HG02981 (cell line): ENCODE results near the gene AURKAIP1.
A peak's percentile ranks its signal among the peaks of the same experiment; 100 is the strongest.

Experiments used
- ATAC-seq: cut with Tn5 transposase; IDR thresholded peaks from one replicate; pipeline ENCODE4 v1.9.1; 2021; ENCODE audit warnings: mild to moderate bottlenecking, moderate library complexity; ENCODE audit not compliant: unreplicated experiment

The AURKAIP1 gene

DNA sequence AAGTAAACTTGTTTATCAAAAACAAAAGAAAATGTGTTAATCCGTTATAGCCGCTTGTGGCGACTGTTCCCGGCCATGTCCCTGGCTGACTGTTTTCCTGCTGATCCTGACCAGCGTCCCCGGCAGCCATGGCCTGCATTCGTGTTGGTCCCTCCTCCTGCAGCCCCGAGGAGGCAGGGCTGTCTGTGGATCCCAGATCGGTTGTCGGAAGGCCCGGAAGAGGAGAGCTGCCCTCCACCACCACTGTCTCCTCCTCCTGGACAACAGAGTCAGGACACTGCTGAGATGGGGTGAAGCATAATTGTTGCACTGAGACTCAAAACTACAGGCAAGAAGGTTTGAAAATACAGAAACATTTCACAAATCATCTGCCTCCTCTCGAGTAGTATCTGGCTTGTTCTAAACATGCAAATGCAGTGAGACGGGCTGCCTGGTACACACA lies 13.0 kb downstream of the AURKAIP1 start:
- no peak for ATAC-seq

DNA sequence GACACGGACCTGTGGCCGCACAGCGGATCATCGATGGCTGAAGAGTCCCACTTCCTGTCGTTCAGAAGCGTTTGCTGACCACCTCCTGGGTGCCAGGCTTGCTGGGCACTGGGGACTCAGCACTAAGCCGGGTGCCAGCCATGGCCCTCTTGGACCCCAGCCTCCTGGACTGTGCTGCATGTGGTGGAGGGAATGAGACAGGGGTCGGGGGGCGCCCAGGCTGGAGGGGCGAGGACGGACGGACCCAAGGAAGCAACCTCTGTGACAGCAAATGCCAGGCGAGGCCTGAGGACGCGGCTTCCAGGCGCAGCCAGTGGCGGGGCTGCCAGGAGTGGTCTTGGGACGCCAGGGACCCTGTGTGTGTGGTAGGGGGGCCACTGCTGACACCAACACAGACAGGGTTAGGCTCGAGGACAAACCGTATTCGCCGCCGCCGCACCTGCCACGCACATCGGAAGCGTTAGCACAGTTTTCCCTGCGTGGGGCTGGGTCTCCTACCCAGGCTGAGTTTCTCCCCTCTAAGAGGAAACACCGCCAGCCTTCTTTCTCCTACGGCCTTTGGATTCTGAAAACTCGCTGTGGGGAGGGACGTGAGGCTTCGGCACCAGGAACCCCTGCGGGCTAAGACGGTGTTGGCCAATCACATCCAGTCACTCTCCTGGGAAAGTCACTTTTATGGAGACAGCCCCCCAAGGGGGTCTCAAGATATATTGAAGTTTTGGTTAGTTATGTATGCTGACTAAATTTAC lies 13.6 kb downstream of the AURKAIP1 start:
- no peak for ATAC-seq

DNA sequence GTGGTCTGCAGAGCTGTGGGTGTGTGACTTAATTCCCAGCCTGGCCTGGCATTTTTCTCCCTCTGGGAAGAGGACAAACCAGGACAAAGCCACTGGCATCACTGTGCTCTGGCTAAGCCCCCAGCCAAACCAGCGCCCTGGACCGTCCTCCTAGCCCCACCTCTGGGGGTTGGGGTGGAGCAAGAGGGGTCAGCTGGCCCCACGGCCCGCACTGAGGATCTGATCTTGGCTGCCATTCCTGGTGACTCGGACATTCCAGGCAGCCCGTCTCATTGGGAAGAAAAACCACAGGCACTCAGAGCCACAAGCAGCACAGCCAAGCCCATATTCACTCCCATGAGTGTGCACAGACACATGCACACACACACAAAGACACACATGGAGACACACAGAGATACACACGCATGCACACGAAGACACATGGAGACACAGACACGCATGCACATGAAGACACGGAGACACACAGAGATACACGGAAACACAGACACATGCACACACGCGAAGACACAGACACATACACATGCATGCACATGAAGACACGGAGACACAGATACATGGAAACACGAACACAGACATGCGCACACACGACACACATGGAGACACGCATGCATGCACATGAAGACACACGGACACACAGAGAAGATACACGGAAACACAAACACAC lies 14.4 kb downstream of the AURKAIP1 start:
- ATAC-seq: no peak

DNA sequence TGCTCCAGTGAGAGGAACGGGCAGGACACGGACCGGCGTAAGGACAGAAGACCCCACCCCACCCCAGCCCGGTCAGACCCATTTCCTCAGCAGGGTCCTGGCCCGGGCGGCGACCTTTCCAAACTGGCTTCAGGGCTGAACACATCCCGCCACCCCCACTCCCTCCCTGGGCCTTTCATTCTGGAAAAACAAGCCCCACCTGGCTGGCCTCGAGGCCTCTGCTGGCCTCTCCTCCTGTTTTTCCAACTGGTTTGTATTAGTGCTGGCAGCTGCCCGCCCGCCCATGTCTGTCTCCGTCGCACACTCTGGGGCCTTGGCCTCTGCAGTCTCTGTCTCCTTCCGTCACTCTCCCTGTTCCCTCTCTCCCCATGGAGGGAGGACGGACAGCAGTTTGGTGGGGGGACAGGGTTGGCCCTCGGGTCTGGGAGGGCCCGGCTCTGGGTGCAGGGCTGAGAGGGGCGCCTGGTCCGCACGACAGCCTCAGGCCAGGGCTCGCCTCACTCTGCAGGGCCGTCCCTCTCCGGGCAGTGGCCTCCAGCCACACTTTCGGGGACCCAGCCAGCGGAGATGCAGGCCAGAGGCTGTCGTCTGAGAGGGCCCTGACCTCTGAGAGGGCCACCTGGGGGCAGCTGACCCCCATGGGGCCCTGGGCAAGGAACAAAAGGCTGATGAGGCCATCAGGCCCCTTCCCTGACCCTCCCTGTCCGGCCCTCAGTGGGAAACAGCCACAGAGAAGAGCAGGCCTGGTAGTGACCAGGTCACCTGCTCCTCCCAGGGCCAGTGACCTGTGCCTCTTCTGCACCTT lies 15.1 kb downstream of the AURKAIP1 start:
- ATAC-seq: no peak

DNA sequence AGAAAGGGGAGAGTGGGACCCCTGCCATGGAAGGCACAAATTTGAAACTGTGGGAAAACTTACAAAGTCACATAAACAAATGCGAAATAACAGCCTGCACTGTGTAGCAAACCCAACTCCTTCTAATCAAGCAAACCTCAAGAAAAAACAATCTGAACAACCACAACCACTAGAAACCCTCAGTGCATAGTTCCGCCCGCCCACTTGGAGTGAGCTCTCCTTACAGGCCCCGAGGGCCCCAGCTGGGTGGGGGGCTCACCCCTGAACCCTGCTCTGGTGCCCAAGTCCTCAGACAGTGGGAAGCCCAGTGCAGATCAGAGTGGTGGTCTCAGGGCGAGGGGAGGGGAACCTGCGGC lies 15.7 kb downstream of the AURKAIP1 start:
- ATAC-seq: no peak

DNA sequence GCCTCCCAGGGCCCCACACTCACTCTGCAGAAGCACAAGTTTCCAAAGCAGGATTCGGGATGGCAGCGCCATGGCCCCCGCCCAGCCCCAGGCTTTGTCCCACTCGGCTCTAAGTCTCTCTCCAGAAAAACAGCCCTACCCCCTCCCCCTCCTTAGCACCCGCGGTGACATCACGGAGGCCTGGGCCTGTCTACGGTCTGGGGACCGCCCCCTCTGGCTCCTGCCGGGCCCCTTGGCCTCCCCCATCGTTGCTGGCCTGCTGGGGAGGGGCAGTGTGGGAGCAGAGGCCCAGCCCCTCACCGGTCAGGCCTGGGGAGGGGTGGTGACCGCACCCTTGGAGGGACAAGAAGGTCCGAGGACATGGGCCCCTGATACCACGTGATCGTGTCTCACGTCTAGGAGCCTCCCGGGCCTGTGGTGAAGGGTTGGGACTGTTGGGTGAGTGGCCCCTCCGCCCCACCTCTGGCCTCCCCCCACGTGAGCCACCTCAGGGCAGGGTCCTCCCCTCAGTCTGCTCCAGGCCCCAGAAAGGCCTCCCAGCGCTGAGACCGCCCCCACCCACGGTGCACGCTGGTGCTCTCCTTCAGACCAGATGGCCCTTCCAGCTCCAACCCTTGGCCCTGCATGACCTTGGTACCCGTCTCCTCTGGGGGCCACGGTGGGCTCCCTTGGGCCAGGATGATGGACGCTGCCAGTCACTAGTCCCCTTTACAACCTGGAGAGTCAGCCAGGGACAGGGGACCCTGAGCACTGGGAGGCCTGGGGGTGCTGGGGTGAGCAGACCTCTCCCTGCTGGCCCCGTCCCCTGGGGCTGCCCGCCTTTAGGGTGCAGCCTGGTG lies 16.4 kb downstream of the AURKAIP1 start, which contains the start of gene MXRA8:
Gene MXRA8 (minus strand): TSS at position 123 of the 839 bp plus-strand sequence. CDS start 51 bp downstream, at position 72.
- ATAC-seq: no peak

DNA sequence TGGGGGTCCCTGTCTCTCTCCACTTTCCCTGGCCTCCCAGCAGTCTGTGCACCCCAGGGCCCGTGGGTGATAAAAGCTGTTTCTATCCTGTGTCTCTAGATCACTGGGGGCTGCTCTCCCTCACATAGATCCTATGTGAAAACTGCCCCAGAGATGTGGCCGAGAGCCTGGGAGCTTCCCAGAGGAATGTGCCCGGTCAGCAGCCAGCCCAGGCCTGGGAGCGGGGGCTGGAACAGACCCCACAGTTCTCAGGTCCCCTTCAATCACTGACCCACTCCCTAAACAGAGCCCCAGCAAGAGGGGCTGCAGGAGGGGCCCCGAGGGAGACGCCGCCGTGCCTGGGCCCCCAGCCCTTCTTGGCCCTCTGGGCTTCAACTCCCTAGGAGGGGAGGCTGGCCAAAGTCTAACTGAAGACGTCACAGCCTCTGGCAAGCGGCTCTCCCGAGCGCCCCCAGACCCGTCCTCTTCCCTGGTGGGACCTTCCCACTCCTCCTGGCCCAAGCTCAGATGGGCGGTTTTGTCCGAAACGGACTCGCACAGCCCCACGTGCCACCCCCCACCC lies 17.1 kb downstream of the AURKAIP1 start:
- ATAC-seq: no peak

DNA sequence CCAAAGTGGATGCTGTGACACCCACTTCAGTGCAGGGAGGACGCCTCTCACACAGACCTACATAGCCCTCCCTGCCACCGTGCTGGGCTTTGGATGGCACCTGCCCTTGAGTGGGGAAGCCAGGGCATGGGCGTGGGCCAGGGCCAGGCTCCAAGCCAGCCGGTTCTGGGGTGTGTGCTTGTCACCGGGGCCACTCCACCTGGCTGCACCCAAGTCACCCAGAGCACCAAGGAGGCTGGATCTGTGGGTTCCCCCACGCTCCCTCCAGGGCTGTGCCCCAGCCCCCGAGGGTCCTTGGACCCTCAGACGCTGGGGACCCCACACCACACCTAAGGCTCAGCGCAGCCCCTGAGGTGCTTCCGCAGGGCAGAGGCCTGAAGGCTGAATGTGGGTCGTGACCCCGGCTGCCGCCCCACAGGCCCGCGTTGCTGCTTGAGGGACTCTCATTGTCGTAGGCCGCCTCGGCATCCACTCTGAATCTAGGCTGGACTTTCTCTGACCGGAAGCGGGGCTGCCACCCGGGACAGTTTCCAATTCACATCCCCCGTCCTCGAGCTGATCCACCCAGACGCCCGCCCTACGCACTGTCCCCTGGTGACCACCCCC lies 18.1 kb downstream of the AURKAIP1 start:
- no peak for ATAC-seq

DNA sequence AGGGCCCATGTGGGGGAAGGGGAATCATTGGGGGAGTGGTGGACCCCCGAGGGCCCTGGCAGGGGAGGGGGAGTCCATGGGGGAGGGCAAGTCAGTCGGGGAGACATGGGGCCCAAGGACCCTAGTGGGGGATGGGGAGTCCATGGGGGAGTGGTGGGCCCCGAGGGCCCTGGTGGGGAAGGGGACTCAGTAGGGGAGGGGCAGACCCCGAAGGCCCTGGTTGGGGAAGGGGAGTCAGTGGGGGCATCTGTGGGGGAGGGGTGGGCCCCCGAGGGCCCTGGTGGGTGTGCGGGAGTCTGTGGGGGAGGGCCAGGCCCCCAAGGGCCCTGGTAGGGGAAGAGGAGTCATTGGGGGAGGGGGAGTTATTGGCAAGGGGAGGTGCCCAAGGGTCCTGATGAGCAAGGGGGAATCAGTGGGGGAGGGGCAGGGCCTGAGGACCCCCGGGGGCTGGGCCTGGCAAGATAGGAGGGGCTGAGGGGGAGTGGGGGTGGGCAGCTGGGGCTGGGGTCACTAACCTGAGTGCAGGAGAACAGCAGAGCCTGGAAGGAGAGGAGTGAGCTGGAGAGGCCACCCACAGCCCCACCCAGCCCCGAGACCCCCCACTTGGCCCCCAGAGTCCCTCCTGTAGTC lies 18.7 kb downstream of the AURKAIP1 start:
- ATAC-seq: no peak

DNA sequence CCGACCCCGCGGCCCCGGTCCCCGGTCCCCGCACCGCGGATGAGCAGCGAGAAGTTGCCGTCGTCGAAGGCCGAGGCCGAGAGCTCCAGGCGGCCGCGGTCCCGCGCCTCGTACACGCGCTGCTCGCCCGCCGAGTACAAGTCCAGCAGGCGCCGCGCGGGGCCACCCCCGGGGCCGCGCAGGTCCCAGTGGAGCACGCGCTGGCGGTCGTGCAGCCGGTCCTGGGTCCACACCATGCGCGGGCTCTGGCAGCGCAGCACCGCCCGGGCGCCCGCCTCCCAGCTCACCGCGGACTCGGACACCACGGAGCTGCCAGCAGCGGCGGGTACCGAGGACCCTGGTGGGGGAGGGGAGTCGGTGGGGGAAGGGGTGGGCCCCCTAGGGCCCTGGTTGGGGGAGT lies 19.6 kb downstream of the AURKAIP1 start:
- ATAC-seq: no peak

DNA sequence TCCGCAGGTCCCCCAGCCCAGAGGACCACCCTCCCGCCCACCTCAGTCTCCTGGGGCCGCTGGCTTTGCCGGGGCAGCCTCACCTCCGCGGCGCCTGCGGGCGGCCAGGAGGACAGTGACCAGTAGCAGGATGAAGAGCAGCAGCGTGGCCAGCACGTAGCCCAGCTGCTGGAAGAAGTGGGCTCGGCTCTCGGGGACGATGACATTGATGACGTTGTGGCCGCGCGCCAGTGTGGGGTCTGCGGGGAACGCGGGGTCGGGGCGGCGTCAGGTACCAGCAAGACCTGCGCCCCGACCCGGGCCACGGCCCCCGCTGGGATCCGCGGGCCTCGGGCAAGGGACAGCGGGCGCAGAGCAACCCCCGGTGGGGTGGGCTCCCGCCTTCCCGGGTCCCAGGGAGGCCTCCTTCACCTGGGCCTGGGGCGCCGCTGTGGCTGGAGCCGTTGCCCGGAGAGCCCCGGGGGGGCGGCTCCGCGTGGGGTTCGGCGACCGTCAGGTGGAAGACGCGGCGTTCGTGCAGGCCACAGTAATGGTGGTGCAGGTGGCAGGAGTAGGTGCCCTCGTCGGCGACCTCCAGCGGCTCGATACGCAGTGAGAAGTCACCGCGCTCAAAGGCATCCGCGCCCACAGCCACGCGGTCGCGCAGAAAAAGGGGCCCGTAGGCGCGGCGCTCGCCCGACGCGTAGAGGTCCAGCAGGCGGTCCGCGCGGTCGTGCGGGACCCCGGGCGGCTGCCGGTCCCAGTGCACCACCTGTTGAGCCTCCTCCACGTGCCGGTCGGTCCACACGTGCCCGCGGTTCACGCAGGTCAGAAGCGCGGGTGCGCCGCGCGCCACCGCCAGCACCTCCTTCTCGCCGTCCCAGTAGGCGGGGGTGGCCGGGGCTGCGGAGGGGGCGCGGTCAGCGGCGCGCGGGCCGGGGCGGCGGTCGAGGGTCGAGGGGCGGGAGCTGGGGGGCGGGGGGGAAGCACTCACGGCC lies 20.4 kb downstream of the AURKAIP1 start:
- ATAC-seq: no peak

DNA sequence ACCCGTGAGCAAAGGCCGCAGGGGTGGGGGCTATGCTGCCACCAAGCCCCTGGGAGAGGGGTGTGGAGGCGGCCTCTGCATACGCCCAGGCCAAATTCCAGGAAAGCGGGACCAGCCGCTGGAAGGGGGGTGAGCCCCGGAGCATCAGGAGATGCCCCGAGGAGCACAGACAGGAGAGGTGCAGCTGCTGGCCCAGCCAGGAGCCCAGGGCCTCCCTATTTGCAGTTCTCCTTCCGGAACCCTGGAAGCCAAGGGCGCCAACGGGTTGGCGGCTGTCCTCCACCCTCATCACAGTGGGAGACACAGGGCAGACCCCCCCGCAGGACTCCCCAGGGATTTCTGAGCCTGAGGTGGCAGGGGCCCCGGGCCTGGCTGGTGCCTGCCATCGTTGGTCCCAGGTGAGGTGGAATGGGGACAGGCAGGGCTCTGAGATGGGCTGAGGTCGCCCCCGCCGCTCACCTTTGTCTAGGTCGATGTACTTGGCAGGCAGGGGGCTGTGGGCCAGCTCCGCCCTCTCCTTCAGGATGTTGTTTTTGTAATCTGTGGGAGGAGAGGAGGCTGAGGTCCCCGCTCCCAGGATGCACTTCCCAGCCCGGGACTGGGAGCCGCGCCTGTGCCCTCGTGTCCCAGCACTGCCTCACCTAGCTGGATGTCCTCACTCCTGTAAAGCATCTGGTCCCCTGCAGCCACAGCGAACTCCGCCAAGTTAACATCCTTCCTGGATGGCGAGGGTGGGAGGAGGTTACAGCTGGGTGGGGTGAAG lies 21.4 kb downstream of the AURKAIP1 start:
- ATAC-seq: no peak

DNA sequence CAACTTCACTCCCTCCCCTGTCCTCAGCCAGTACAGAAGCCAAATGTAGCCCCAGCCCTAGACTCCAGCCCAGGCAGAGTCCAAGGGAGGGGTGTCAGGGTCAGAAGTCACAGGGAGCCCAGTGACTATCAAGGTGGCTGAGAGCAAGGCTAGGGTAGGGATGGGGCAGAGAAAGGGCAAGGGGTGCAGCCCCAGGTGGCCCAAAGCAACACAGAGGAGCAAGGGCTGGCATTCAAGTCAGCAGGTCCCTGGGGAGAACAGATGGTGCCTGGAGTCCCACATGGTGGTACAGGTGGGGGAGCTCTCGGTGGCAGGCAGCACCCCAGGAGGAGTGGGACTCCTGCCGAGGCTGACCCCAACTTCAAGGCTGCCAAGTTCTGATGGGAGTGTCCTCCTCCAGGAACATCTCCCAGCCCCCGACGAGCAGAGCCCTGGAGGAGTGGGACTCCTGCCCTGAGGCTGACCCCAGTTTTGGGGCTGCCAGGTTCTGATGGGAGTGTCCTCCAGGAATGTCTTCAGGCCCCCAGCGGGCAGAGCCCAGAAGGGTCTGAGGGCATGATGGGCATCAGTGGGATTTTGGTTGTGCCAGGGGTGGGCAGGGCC lies 22.1 kb downstream of the AURKAIP1 start:
- ATAC-seq: no peak

DNA sequence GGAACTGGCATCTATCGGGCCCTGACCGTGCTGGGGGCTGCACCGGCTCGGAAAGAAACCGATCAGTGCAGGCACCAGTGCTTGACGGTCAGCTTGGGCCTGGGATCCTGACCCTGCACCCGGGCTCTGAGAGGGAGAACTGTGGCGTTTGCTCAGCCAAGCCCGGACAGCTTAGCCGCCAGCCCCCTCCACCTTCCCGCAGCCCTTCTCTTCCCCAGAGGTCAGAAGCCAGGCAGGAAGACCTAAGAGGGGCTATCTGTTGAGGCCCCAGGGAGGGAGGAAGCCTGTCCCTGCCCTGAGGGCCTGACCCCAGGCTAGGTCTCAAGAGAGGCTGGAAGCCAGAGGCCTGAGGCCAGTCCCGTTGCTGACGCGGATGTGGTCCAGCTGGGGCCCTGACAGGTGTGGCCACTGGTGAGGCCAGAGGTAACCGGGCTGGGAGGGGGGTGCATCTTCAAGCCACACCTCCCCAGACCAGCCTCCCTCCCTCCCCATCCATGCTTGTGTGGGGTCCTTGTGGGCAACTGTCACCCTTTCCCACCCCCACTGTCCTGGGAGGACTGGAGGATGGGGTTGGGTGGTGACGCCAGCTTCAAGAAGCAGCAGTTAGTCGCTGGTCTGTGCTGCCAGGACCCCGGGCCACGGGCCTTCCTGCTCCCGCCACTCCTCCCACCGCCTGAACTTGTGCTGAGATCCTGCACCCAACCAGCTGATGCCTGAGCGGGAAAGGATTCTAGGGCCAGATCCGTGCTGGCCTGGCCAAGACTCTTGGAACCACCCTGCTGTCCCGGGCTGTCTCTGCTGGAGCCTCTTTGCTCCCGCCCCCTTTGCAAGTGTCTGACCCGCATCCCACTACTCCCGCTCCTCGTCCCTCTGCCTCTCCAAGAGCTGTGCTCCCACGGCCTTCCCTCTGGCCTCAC lies 23.2 kb downstream of the AURKAIP1 start:
- no peak for ATAC-seq

DNA sequence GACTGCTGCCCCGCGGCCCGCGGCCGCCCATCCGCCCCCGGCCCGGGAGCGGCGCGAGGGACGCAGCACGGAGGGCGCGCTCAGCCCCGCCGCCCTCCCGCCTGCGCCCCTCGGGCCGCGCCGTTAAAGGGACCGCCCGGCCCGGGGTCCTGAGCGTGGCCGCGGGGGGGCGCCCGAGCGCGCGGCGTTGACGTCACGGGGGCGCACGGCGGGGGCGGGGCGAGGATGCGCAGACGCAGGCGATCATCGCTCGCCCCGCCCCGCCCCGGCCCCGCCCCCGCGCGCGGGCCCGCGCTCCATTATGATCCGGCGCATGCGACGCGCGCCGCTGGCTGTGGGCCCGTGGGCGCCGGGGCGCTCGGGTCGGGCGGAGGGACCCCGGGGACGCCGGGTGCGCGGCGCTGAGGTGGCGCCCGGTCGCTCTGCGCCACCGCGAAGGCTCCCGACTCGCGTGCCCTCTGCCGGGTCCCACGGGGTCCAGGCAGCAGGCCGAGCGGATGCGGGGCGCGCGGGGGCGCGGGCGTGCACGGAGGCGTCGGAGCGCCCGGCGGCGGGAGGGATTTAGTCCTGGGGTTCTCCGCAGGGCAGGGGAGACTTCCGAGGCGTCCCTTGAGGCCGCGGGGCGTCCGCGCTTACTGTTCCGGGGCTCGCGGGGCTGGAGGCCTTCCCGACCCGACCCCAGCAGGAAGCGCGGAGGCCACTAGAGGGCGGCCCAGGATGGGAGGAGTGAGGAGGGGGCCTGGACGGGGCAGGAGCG lies 25.6 kb downstream of the AURKAIP1 start, which contains the start of gene DVL1:
Gene DVL1 (minus strand): TSS at position 163 of the 757 bp plus-strand sequence. CDS start 353 bp downstream, outside the sequence.
- ATAC-seq: peak; percentile 64
